Activated T-cell treated with anti-CD3 and anti-CD28 coated beads for 24 hours (primary cell): Measurements from ENCODE around the gene S100A14.
A peak's percentile ranks its signal among the peaks of the same experiment; 100 is the strongest.
"Not testable (repeated sequence)": the region's sequence is repeated elsewhere in the genome, so short reads cannot be mapped to it uniquely, and the experiment has no call there.

Experiments
- DNase-seq: peaks from one replicate; pipeline ENCODE4 v3.0.0-alpha.2; 2020; ENCODE audit warnings: low read depth

The S100A14 gene

GRCh38 chr1:153586347-153586746 lies 29.8 kb downstream of the S100A14 start:
- DNase-seq = no peak

GRCh38 chr1:153585006-153585405 lies 31.1 kb downstream of the S100A14 start:
- DNase-seq = no peak

- DNase-seq = no peak
These were observed 32.1 kb downstream of the S100A14 start for GRCh38 chr1:153583976-153584375.

GRCh38 chr1:153583514-153583913 lies 32.6 kb downstream of the S100A14 start:
- DNase-seq = not testable (repeated sequence)

DNA sequence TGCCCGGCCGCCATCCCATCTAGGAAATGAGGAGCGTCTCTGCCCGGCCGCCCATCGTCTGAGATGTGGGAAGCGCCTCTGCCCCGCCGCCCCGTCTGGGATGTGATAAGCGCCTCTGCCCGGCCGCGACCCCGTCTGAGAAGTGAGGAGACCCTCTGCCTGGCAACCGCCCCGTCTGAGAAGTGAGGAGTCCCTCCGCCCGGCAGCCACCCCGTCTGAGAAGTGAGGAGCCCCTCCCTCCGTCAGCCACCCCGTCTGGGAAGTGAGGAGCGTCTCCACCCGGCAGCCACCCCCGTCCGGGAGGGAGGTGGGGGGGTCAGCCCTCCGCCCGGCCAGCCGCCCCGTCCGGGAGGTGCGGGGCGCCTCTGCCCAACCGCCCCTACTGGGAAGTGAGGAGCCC lies 33.3 kb downstream of the S100A14 start:
- DNase-seq = not testable (repeated sequence)

DNA sequence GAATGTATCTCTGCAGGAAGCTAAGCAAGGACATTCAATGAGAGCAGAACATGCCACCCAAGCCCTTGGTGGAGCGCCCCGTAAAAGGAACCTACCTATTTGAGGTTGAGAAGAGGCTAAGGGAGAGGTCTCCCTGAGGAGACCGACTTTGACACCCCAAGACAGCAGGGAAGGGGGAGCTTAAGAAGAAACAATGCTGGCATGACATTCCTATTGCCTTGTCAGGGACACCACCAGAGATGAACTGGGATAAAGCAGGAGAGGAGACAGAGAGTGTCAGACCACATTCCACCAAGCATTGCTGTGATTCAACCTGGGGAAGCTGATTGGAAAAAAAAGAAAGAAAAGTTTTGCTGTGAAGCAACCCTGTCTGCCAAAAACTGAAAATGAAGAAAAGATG lies 37.2 kb downstream of the S100A14 start:
- no peak for DNase-seq

DNA sequence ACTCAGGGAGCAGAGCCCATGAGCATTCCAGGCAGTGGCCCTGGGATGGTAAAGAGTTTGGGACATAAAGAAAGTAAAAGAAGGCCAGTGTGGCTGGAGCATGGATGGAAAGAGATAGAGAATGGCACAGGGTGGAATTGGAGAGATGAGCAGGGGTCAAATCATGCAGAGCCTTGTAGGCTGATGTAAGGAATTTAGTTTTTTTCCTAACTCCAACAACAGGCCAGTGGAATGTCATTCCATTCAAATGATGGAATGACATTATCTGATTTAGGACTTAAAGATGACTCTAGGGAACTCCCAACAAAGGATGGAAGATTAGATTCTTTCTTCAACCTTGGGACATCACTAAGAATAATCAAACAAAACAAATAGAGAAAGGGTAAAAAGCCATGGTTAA lies 37.6 kb downstream of the S100A14 start:
- no peak for DNase-seq

- no peak for DNase-seq
These were observed 38.5 kb downstream of the S100A14 start for GRCh38 chr1:153577624-153578051.

GRCh38 chr1:153577138-153577537 lies 39.0 kb downstream of the S100A14 start:
- no peak for DNase-seq

- not testable (repeated sequence) for DNase-seq
These were observed 40.6 kb downstream of the S100A14 start for GRCh38 chr1:153575497-153575896.

DNA sequence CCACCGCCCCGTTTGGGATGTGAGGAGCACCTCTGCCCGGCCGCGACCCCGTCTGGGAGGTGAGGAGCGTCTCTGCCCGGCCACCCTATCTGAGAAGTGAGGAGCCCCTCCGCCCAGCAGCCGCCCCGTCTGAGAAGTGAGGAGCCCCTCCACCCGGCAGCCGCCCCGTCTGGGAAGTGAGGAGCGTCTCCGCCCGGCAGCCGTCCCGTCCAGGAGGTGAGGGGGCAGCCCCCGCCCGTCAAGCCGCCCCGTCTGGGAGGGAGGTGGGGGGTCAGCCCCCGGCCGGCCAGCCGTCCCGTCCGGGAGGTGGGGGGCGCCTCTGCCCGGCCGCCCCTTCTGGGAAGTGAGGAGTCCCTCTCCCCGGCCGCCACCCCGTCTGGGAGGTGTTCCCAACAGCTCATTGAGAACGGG lies 41.0 kb downstream of the S100A14 start:
- DNase-seq = not testable (repeated sequence)

DNA sequence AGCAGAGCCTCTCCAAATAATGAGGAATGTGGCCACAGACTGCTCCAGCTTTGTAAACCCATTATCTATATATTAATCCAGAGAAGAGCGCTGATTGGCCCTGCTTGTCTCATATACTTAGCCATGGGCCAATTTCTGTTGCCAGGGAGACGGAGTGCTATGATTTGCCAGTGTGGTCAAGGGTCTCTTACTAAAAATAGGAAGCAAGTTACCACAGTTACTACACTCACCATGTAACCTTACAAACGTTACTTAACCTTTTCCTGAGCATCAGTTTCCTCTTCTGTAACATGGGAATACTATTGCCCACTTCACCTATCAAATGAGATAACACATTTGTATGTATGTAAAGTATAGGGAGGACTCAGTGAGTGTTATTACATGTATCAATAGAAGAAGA lies 42.8 kb downstream of the S100A14 start:
- no peak for DNase-seq

- peak; percentile 43 for DNase-seq
These were observed 43.5 kb downstream of the S100A14 start for GRCh38 chr1:153572569-153573015.

GRCh38 chr1:153571706-153572105 lies 44.4 kb downstream of the S100A14 start:
- no peak for DNase-seq

DNA sequence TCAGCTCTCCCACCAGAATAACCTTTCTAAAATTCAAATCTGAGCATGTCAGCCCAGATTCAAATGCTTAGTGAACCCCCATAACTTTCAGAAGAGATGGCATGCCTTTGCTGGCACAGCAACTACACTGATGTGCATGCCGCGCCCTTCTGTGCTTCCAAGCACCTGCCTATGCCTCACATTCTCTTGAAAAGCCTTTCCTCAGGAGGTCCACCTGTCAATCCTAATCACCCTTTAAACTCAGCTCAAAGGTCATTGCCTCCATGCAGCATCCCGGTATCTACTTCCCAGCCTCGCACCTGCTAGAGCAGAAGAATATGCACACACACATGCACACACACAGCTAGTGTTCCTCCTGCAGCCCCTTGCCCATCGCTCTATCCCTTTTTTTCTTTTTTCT lies 45.3 kb downstream of the S100A14 start:
- no peak for DNase-seq

DNA sequence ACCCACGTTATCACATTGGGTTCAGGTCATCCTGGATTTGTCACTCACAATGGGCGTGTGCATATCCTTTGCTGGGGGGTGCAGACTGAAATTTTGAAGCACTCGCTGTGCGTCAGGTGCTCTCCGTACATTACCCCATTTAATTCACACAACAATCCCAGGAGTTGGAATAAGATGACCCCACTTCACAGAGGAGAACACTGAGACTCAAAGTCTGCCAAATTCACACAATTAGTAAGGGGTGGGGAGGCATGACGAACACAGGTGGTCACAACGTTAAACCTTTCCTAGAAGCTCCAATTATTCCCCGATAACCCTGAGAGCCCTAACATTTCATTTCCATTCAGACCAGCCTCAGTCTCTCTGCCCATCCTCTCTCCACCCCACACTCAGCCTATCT lies 46.7 kb downstream of the S100A14 start:
- DNase-seq = no peak

- DNase-seq = peak; percentile 80
These were observed 47.6 kb downstream of the S100A14 start for GRCh38 chr1:153568367-153569099.

- peak; percentile 17 for DNase-seq
These were observed 48.3 kb downstream of the S100A14 start for GRCh38 chr1:153567621-153568366.

DNA sequence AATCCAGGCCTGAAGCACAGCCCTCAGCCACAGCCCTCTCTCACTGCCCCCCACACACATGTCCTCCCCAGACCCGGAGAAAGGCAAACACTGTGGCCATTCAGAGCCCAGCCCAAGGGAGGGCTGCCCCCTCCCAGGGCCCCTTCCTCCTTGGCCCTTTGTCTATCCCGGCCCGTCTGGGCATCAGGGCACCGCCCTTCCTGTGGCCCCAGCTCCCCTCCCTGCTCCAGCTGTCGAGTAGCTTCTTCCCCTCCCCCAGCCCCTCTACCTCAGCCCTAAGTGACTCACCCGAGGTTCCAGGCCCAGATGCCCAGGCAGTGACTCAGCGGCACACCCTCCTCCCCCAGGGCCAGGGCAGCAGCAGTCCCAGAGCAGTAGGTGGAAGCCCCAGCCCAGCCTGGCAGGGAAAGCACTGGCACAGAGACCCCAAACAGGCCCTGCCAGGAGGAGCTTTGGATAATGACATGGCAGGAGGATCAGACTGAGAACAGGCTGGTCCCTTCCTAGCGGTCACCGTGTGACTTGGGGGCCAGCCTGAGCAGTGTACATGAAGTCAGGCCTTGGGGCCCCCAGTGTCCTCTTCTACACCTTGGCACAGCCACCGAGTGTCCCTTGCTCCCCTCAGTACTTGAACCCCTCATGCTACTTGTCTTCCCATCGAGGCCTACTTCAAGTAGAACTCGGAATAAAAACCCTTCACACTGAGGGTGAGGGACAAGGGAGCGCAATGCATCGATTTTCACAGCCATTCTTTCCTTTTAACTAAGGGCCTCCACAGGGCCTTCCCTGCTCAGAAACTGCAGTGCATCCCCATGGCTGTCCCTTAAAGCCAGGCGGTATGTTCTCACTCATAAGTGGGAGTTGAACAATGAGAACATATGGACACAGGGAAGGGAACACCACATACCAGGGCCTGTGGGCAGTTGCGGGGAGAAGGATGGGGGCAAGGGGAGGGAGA lies 49.4 kb downstream of the S100A14 start:
- peak; percentile 83 for DNase-seq

- DNase-seq = peak; percentile 49
These were observed 50.4 kb downstream of the S100A14 start, which contains the start of gene S100A2 for GRCh38 chr1:153565529-153566374. Gene S100A2, minus strand, starts transcription at chr1:153565844. Its CDS starts 1,967 bp downstream, at chr1:153563877.
